ENCODE results near the gene SLC7A6.

Gene SLC7A6

DNA sequence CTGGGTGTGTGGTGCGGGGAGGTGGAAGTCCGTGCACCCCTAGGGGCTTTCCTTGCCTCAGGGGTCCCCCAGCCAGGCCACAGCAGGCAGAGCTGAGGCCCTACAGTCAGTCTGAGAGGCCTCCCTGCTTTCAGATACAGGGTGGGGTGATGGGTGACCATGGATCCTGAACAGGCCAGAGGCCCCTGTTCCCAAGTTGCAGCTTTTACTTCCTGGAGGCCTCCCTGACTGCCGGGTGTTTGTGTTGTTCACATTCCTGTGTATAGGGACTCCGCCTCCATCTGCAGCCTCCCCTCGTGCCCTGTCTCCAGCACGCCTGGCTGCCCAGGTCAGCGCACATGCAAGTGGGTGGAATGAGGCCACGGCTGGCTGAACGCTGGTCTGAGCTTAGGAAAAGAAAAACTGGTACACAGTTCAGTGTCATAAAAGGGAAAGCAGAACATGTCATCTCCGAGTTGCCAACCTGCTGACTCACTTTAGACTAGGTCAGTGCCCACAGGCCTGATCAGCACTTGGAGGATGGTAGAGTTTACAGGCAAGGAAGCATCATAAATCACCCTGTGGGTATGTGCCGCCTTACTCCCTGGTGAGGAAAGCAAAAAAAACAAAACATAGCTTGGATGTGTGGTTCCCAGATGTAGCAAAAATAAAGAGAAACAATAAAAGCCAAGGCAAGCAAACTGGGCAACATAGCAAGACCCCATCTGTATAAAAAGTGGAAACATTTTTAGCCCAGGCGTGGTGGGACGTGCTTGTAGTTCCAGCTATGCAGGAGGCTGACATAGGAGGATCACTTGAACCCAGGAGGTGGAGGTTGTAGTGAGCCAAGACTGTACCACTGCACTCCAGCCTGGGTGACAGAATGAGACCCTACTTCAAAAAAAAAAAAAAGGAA is 6.2 kb upstream of the SLC7A6 start:
- peak; percentile 83 for DNase-seq

DNA sequence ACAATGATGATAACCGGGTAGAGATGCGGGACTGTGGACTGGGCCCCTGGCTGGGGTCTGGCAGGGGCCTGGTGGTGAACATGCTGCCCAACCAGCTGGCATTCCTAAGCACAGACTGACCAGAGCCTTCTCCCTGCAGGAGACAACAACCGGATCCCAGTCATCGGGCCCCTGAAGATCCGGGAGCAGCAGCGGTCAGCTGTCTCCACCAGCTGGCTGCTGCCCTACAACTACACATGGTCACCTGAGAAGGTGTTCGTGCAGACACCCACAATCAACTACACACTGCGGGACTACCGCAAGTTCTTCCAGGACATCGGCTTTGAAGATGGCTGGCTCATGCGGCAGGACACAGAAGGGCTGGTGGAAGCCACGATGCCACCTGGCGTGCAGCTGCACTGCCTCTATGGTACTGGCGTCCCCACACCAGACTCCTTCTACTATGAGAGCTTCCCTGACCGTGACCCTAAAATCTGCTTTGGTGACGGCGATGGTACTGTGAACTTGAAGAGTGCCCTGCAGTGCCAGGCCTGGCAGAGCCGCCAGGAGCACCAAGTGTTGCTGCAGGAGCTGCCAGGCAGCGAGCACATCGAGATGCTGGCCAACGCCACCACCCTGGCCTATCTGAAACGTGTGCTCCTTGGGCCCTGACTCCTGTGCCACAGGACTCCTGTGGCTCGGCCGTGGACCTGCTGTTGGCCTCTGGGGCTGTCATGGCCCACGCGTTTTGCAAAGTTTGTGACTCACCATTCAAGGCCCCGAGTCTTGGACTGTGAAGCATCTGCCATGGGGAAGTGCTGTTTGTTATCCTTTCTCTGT is 5.1 kb upstream of the SLC7A6 start:
- DNase-seq, result peak; percentile 55

DNA sequence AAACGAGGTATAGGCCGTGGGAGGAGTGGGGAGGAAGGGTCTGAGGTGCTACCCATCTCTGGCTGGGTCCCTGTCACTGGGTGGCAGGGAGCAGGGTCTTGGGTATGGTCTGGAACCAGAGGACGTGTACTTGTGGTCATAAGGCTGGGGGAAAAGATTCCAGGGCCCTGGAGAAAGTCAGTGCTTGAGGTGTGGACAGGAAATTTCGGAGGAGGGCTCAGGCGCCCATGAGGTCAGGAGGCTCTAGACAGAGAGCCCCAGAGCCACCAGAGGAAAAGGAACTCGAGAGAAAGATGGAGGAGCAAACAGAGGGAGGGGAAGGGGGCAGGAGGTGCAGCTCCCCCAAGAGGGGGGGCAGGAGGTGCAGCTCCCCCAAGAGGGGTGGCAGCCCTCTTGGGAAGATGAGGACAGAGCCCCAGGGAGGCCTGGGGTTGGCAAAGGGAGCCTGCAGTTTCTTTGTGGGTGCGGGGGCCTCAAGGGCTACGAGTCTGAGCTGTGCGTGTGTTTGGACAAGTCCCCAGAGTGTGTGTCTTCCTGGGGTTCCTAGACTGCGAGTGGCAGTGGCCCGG is 683 bp upstream of the SLC7A6 start:
- DNase-seq, result no peak

DNA sequence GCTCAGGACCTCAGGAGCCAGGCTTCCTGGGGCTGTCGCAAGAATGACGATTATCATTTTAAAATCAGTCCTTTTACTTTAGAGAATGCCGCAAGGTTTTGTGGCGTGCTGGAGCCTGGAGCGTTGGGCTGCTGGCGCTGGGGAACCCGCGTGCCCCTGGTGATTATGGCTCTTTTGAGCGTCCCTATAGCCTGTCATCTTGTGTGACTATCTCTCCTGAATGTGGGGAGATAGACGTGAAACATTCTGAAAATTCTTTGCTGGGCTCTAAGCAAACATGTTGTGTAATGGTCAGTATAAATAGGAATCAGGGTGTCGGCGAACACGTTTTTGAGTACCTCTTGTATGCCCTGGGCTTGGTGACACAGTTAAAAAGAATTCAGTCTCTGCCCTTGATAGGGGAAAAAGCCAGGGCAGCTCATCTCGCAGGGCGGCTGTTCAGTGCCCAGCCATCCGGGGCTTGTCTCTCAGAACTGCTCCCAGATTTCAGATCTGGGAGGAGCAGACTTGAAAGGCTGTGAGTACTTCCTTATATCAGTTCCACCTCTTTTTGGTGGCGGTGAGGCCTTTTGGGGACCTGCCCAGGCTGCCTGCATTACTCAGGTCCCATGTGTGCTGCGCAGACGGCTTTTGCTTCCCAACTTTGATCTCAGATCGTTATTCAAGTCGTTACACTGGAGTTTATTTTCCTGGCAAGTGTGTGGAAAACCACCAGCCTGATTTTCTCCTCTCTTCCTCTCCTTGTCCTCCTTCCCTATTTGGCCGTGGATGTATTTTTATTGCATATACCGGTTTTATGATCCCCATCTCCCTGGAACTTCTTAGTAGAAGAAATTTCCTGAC is 973 bp downstream of the SLC7A6 start:
- DNase-seq, result peak; percentile 52

DNA sequence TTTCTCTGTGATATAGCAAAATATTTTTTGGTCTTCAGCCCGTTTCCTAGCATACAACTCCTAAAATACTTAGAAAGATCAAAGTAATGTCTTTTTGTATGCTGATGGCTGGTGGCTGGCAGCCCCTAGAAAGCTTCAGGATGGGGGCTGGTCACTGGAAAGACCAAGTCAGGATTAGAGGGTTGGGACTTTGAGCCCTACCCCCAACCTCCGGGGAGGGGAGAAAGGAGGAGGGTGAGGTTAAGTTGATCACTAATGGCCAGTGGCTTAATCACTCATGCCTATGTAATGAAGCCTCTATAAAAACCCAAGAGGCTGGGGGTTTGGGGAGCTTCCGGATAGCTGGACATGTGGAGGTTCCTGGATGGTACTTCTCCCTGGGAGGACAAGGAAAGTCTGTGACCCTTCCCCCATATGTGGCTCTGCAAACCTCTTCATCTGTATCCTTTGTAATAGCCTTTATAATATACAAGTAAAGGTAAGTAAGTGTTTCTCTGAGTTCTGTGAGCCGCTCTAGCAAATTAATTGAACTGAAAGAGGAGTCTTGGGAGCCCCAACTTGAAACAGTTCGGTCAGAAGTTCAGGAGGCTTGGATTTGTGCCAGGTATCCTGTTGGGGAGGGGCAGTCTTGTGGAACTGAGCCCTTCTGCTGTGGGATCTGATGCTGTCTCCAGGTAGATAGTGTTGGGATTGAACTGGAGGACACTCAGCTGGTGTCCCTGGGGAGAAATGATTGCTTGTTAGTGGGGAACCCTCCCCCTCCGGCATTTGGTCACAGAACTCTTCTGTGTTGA is 3.5 kb downstream of the SLC7A6 start:
- DNase-seq, result no peak

DNA sequence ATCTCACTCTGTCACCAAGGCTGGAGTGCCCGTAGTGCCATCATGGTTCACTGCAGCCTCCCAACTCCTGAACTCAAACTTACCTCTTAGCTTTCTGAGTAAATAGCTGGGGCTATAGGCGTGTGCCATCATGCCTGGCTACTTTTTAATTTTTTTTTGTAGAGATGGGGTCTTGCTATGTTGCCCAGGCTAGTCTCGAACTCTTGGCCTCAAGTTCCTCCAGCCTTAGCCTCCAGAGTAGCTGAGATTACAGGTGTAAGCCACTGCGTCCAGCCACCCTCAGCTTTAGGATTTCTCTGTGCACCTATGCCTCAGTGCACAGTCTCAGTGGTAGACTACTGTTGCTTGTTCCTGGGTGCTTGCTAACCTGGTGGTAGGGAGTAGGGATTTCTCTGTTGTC is 5.5 kb downstream of the SLC7A6 start:
- no peak for DNase-seq

DNA sequence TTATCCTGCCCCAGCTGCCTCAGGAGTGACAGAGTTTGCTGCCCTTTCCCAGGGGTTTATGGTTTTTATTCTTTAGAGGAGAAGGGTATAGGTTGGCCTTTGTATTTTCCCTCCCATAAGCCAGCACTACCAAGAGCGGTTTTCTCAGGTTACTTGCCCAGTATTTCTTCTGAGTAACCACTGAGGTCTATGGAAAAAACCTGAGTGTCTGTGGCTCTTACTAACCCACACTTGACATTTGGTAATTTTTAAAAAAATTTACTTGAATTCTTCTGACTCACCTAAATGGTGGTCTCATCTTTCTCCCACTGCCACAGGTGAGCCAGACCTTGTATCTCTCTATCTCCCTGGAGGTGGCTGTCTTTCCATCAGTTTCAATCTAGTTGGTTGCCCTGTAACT is 6.0 kb downstream of the SLC7A6 start:
- DNase-seq, result no peak

DNA sequence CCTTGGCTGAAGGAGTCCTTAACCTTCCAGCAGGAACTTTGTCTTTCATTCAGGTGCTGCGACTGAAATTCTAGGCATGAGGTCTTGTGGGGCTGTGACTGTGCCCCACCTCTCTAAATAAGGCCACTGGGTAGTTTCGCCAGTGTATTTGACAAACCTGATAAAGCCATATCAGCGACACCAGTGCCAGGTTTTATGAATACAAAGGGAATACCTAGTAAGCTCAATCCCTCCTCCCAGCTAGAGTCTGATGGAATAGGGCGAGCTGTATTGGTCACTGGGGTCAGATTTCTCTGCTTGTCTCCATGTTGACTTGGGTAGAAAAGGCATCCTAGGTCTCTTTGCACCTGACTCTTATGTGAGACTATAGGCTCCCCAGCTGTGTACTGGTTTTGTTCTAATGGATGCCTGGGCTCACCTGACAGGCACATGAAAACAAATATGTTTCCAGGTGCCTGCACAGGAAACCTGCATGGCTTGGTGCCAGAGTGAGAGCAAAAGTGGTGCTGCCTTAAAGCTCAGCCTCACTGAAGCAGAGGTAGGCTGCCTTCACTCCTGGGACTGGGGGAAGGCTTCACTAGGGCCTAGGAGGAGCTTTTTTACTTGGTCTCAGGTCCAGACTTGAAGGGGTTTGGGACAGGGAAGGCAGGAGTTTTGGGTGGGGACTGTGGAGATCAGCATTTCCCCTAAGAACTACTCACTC is 8.3 kb downstream of the SLC7A6 start:
- DNase-seq, result no peak

DNA sequence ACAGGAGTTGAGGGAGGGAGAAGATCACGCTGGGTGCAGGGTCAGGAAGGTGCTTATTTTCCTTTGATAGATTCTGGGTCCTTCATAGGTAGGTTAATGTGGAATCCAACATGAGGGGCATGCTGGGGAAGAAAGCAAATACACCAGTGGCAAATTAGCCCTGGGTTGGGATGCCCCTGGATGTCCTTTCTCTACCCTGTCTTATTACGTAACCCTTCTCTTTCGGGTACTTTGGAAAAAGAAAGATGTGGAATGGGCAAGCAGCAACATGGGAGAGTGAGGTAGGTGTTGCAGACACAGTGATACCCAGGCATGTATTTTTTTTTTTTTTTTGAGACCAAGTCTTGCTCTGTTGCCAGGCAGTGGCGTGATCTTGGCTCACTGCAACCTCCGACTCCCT is 9.1 kb downstream of the SLC7A6 start:
- DNase-seq, result no peak

DNA sequence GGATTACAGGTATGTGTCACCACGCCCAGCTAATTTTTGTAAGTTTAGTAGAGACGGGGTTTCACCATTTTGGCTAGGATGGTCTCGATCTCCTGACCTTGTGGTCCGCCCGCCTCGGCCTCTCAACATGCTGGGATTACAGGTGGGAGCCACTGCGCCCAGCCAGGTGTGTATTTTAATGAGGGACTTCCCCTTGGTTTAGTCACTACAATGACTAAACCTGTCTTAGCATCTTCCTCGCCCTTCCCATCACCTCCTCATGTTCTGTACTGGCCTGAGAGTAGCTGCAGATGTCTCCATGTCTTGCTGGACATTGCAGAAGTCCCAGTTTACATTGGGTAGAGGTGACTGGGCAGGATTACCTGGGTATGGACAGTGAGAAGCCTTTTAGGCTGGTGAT is 9.6 kb downstream of the SLC7A6 start:
- no peak for DNase-seq

DNA sequence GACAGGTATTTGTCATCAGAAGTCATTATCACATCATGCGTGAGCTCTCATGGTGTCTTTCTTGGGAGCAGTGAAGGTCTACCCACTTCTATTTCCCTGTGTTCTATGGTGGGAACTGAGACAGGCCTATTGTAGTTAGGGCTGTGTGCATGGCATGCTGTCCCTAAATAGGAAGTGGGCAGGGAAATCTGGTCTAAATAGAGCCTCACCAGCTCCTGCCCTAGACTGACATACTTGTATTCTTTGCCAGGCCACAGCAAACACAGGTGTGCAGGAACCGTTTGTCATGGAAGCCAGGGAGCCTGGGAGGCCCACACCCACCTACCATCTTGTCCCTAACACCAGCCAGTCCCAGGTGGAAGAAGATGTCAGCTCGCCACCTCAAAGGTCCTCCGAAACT is 10.1 kb downstream of the SLC7A6 start:
- no peak for DNase-seq

DNA sequence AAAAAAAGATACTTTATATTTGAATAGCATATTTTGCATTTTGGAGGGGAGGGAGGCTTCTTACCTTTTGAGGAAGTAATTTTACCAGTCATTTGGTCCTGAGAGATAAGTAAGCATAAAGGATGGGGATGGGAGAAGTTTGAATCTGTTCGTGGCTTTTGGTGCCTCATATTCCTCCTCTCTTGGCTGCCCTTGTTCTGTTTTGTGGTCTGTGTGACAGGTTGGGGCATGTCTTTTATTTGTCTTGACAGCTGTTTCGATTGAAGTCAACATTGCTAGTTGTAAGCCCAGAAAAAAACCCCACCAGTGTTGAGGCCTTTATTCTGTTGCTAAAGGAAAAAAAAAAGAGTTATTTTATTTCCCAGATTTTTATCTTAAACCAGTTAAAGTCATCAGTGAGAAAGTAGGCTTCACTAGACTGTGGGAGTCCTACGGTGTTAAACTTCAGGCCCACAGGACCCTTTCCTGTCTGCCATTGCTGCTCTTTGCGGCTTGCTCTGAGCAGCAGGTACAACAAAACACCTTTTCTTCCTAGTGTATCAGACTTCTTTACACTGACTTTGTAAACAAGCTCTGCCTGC is 11.4 kb downstream of the SLC7A6 start:
- no peak for DNase-seq

DNA sequence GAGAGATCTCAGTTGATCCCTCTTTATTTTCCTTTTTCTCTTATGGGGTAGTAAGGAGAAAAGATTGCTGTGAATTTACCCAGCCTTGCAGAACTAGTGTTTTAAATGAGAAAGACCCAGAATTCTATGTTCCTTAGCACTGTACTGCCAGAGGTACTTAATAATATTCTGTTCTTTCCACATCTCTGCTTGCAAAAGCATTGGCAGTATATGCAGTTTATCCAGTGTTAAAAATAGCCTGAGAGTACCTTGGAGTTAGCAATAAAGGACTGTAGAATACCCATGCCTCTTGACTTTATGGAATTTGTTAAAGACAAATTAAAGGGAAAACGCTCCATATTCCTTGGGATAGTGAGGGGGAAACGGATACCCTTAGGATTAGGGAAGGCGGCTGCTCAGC is 11.9 kb downstream of the SLC7A6 start:
- no peak for DNase-seq

DNA sequence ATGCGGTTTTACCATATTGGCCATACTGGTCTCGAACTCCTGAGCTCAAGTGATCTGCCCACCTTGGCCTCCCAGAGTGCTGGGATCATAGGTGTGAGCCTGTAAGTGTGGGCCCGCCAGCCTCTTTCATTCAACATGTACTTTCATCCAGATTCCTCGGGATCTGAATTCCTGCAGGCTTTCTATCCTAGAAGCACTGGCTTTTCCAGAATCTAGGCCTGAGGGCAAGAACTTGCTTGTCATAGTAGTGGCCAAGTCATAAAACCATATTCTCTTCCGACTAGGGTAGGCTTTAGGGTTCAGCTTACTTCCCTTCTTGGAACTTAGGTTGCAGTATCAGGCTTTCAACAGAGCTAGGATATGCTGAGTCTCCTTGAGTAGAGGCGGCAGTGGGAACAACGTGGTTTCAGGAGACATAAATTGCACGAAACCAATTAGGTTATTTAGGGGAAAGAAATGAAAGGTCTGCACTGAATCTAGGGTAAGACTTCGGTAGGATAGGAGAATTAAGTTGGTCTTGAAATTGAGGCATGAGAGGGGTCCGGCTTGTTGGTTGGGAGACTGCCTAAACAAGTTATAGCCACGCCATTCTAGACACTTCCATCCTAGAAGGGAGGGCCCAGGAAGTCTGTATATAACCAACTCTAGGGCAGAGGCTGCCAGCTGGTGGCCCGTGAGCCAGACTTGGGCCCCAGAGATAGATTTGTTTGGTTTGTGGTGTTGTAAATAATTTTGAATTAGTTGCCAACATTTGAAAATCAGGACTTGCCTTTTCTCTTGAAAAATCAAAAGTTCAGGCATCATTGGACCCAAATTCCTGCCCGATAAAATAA is 15.6 kb downstream of the SLC7A6 start:
- DNase-seq, result peak; percentile 43

DNA sequence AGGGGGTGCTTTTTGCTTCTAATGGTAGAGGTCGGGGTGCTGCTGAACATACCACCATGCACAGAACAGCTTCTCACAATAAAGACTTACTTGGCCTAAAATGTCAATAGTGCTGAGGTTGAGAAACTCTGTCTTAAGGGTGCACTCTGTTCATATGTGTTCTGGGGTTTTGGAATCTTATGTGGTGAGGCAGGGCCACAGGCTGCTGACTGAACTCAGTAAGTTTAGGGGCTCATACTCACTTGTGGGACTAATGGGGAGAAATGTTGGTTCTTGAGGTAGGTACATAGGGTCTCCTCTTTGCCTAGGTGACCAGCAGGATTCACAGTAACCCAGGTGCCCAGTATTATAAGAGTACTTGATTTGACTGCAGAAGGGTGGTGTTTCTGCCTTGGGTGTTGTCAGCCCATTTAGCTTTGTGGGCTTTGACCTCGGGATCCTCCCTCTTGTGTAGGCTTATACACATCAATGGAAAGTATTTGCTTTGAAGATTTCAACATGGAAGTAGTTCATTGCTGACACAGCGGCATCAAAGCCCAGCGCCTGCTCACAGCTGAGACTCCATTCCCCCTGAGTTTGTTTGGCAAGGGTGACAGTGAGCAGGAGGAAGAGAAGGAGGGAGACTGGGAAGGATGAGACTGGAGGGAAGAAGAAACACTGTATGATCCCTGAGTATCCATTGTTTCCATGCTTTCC is 17.2 kb downstream of the SLC7A6 start:
- DNase-seq, result no peak

DNA sequence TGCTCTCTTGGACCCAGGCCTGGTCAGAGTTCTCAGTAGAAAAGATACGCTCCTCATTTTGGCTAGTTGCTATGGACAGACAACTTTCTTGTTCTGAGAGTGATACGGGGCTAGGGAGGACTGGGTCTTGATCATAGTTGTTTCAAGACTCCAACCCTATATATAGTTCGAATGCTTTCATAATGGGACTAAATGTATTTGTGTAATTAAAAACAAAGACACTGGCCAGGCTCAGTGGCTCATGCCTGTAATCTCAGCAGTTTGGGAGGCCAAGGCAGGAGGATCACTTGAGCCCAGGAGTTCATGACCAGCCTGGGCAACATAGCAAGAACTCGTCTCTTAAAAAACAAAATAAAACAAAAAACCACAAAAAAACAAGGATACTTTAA is 17.7 kb downstream of the SLC7A6 start:
- no peak for DNase-seq

DNA sequence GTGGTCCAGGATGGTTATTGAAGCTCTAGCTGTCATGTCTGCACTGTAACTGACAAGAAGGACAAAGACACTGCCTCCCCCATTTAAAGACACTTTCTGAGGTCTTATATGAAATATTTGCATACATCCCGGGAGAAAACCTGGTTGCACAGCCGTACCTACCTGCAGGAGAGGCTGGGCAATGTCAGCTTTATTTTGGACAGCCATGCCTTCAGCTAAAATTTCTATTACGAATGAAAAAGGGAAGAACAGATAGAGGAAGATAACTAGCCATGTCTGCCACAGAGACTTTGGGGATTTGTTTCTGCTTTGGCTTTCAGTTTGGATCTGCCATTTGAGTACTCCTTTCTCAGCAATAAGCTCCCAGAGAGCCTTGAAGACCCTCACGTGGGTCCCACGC is 19.0 kb downstream of the SLC7A6 start:
- DNase-seq, result peak; percentile 42

DNA sequence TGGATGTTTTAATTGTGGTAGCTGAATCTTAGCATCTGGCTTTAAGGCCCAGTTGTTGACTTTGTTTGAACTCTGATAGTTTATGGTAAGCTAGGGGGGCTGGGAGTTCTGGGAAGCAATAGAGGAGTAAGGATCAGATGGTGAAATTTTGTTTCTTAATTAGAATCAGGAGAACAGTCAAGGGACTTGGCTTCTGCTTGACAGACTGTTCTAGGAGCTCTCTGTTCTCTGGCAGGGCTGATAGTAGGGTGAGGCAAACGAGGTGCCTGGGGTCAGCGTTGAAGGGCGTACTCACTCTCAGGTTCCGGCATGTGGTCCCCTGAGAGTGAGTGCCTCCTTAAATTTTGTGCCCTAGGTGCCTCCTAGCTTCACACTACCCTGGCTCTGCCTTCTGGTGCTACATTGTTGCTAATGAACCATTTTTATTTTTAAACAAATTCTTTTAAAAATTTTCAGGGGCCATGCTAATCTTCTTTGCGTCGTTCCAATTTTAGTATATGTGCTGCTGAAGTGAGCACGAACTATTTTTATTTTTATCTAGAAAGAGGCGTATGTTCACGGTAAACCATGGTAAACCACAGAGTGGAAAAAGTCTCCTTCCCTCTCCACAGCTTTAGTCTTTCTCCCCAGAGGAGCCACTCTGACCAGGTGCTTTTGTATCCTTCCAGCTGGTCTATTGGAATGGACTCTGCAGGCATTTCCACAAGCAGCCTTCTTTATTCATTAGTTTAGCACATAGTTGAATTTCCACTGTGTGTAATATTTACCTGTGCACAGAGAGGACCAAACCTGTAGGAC is 19.7 kb downstream of the SLC7A6 start:
- DNase-seq, result no peak

DNA sequence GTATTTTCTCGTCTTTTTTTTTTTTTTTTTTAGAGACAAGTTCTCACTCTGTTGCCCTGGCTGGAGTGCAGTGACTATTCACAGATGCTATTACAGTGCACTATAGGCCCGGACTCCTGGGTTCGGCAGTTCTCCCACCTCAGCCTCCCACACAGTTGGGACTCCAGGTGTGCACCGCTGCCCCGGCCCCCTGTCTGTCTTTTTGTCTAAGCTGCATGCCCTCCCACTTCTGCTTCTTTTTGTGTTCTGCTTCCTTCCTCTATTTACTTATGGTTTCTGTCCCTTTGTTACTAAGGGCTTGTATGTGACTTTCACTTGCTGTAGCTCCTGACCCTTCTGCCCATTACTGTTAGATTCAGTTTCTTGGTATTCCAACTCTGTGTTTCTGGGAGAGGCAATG is 20.5 kb downstream of the SLC7A6 start:
- peak; percentile 68 for DNase-seq
